HCT116 (cell line): Measurements from ENCODE around the gene LNPK. TPM values are rescaled to one million over a fixed set of nuclear protein-coding genes. Genes with fewer than 3 reads are reported as not detected.

Experiments used
- ATAC-seq: fragments of 200-7000 bp; cut with Tn5 transposase; 2 replicates; pipeline ENCODE4 v1.9.1; 2020; ENCODE audit warnings: mild to moderate bottlenecking, moderate library complexity
- BruUV-seq: library from RNA; stranded (reverse); fragments of 400-500 nt; replicated peaks from 2 replicates; lab custom pipeline; 2021; lab: Mats Ljungman, UMichigan
- CTCF ChIA-PET: fragments of 300-600 bp; sonication (Branson Sonifier 250); formaldehyde crosslinking; loops from one replicate; lab custom pipeline; 2021; ENCODE audit warnings: antibody characterized with exemption; lab: Charles Lee
- POLR2A ChIA-PET: fragments of 300-600, 350-600 bp; sonication (Branson Sonifier 250); formaldehyde crosslinking; loops from one replicate; lab custom pipeline; 2021; ENCODE audit warnings: antibody characterized with exemption; lab: Charles Lee
- RAD21 ChIA-PET, 2 experiments: fragments of 300-600 bp; sonication (Branson Sonifier 250); formaldehyde crosslinking; loops; one replicate each; lab custom pipeline; 2023; ENCODE audit warnings: low total read pairs in 2 of 2; ENCODE audit not compliant: uncharacterized antibody in 2 of 2, unreplicated experiment in 2 of 2, low non-redundant PET in 1 of 2; lab: Charles Lee
- DNase-seq: peaks from one replicate; pipeline ENCODE4 v3.0.0-alpha.2; 2010; ENCODE audit warnings: low read depth, low spot score
- H2AFZ ChIP-seq: fragments of 200-600 bp; shearing (Covaris generic), sonication (generic); 2 replicates; pipeline ENCODE4 v1.6.1; 2017; ENCODE audit warnings: low read depth, mixed run types, mixed read lengths, antibody characterized with exemption, low read length; ENCODE audit not compliant: poor library complexity, severe bottlenecking
- H3K27ac ChIP-seq: 2 replicates; pipeline ENCODE4 v1.5.1; 2012; ENCODE audit warnings: low read depth, low read length
- H3K27me3 ChIP-seq: fragments of 200-600 bp; sonication (generic); 2 replicates; pipeline ENCODE4 v1.6.1; 2016; ENCODE audit warnings: mixed run types, low read length, mixed read lengths; ENCODE audit not compliant: insufficient read depth
- H3K36me3 ChIP-seq, 2 experiments: fragments of 200-500 bp in 1 of 2; fragments of 200-600 bp in 1 of 2; sonication (Bioruptor generic) in 1 of 2; sonication (generic) in 1 of 2; 2 replicates each; pipeline versions ENCODE4 v1.5.1 to v1.6.1; 2014 to 2016; ENCODE audit warnings: low read length in 2 of 2, inconsistent platforms in 1 of 2, mixed read lengths in 1 of 2, mixed run types in 1 of 2; ENCODE audit not compliant: insufficient read depth in 2 of 2, control insufficient read depth in 1 of 2
- H3K4me1 ChIP-seq, 2 experiments: fragments of 200-600 bp in 1 of 2; sonication (generic) in 1 of 2; 2 replicates each; pipeline versions ENCODE4 v1.5.1 to v1.6.1; 2012 to 2017; ENCODE audit warnings: low read length in 2 of 2, inconsistent platforms in 1 of 2, mild to moderate bottlenecking in 1 of 2, mixed read lengths in 1 of 2, mixed run types in 1 of 2, moderate library complexity in 1 of 2; ENCODE audit not compliant: insufficient read depth in 2 of 2, control insufficient read depth in 1 of 2
- H3K4me2 ChIP-seq: fragments of 200-600 bp; sonication (generic); 2 replicates; pipeline ENCODE4 v1.6.1; 2017; ENCODE audit warnings: mixed run types, low read length, mixed read lengths
- H3K4me3 ChIP-seq, 2 experiments: fragments of 200-600 bp in 1 of 2; sonication (generic) in 1 of 2; replicated peaks in 1 of 2; 2 replicates each; pipeline ENCODE4 v1.5.1; 2011 to 2016; ENCODE audit warnings: low read length in 2 of 2, control low read depth in 1 of 2, low read depth in 1 of 2, mild to moderate bottlenecking in 1 of 2, mixed read lengths in 1 of 2, mixed run types in 1 of 2
- H3K79me2 ChIP-seq: fragments of 200-600 bp; sonication (generic); 2 replicates; pipeline ENCODE4 v1.6.1; 2017; ENCODE audit warnings: mild to moderate bottlenecking, mixed run types, low read length, moderate library complexity, mixed read lengths; ENCODE audit not compliant: insufficient read depth
- H3K9ac ChIP-seq: fragments of 200-600 bp; sonication (generic); 2 replicates; pipeline ENCODE4 v1.6.1; 2016; ENCODE audit warnings: low read length, mixed read lengths
- H3K9me2 ChIP-seq: fragments of 200-600 bp; sonication (generic), shearing (Covaris generic); 2 replicates; pipeline ENCODE4 v1.6.1; 2017; ENCODE audit warnings: mixed run types, mild to moderate bottlenecking, moderate library complexity; ENCODE audit not compliant: insufficient read depth
- H3K9me3 ChIP-seq, 2 experiments: fragments of 200-500 bp in 1 of 2; fragments of 200-600 bp in 1 of 2; sonication (Bioruptor generic) in 1 of 2; sonication (generic) in 1 of 2; 2 replicates each; pipeline ENCODE4 v1.6.1; 2014 to 2017; ENCODE audit warnings: low read length in 2 of 2, mixed read lengths in 2 of 2, inconsistent platforms in 1 of 2, low read depth in 1 of 2, mild to moderate bottlenecking in 1 of 2, mixed run types in 1 of 2, moderate library complexity in 1 of 2; ENCODE audit not compliant: control insufficient read depth in 1 of 2, insufficient read depth in 1 of 2
- H4K20me1 ChIP-seq: fragments of 200-600 bp; sonication (generic), shearing (Covaris generic); 2 replicates; pipeline ENCODE4 v1.6.1; 2017; ENCODE audit warnings: mixed run types, mild to moderate bottlenecking, moderate library complexity; ENCODE audit not compliant: insufficient read depth
- CBX3 ChIP-seq: IDR thresholded peaks from 2 replicates; pipeline ENCODE4 v1.6.1; 2012; ENCODE audit warnings: low read depth
- CTCF ChIP-seq, 3 experiments: fragments of 200-600 bp in 1 of 3; sonication (generic) in 1 of 3; IDR thresholded peaks in 2 of 3; conservative IDR thresholded peaks in 1 of 3; 2 replicates each; pipeline ENCODE4 v1.5.1; 2012 to 2017; ENCODE audit warnings: low read depth in 2 of 3, low read length in 2 of 3, antibody characterized with exemption in 1 of 3, borderline replicate concordance in 1 of 3, control low read depth in 1 of 3, mild to moderate bottlenecking in 1 of 3, mixed read lengths in 1 of 3, mixed run types in 1 of 3, moderate library complexity in 1 of 3; ENCODE audit not compliant: insufficient read depth in 1 of 3
- EGR1 ChIP-seq: IDR thresholded peaks from 2 replicates; pipeline ENCODE4 v1.6.1; 2012; ENCODE audit warnings: low read depth
- FOSL1 ChIP-seq: IDR thresholded peaks from 2 replicates; pipeline ENCODE4 v1.6.1; 2012; ENCODE audit warnings: low read depth
- POLR2AphosphoS5 ChIP-seq: IDR thresholded peaks from 2 replicates; pipeline ENCODE4 v1.6.1; 2011; ENCODE audit warnings: mild to moderate bottlenecking, low read depth, low read length, moderate library complexity
- RAD21 ChIP-seq: IDR thresholded peaks from 2 replicates; pipeline ENCODE4 v1.6.1; 2012; ENCODE audit warnings: low read depth, mild to moderate bottlenecking
- REST ChIP-seq: IDR thresholded peaks from 2 replicates; pipeline ENCODE4 v1.6.1; 2012; ENCODE audit warnings: low read depth
- SRF ChIP-seq: IDR thresholded peaks from 2 replicates; pipeline ENCODE4 v1.6.1; 2012; ENCODE audit warnings: low read depth
- YY1 ChIP-seq: IDR thresholded peaks from 2 replicates; pipeline ENCODE4 v1.6.1; 2011; ENCODE audit warnings: low read length, low read depth, moderate library complexity, mild to moderate bottlenecking; ENCODE audit not compliant: insufficient replicate concordance; ENCODE audit errors: extremely low read depth
- ZBTB33 ChIP-seq: IDR thresholded peaks from 2 replicates; pipeline ENCODE4 v1.6.1; 2011; ENCODE audit warnings: mild to moderate bottlenecking, low read length, moderate library complexity; ENCODE audit not compliant: insufficient replicate concordance; ENCODE audit errors: extremely low read depth
- ZFX ChIP-seq: fragments of 450-650 bp; IDR thresholded peaks from 2 replicates; pipeline ENCODE4 v1.6.1; 2017
- intact Hi-C: fragments of 100-400 bp; cut with micrococcal nuclease; formaldehyde crosslinking; loops from 2 replicates; pipeline ENCODE4 v1.10.0; 2022
- total RNA-seq: library from RNA; stranded (reverse); gene quantifications from one replicate; pipeline ENCODE4 v1.2.1, GENCODE V29; 2021; ENCODE audit not compliant: unreplicated experiment

The LNPK gene
- total RNA-seq, 1 experiment from 2014 or later, result 22.3 TPM

GRCh38 chr2:175999283-175999819, 2.7 kb downstream of the LNPK start:
- Histone ChIP-seq H3K36me3 (no peaks in the 10 kb centered on the region), H3K4me3 (no peak overlapping the region), H3K9ac (no peak overlapping the region), H4K20me1 (no peaks in the 10 kb centered on the region), H3K9me2 (no peaks in the 10 kb centered on the region), H3K4me1 (peaks cover 6 to 13% of the 10 kb centered on the region in 2 experiments; a peak in 3 of 4 replicates), H3K9me3 (no peaks in the 10 kb centered on the region), H3K79me2 (peaks cover 30% of the 10 kb centered on the region), H3K4me2 (no peak overlapping the region), H3K27me3 (no peaks in the 10 kb centered on the region), H2AFZ (no peak overlapping the region), H3K27ac (no peak overlapping the region)
- intact Hi-C loops, result no loop called here
- no peak for DNase-seq
- ATAC-seq, result no peak
- TF ChIP-seq REST, result no peak
- no peak for TF ChIP-seq ZFX
- TF ChIP-seq CTCF (IDR thresholded peaks at IDR 0.05 in 2 of 3, conservative IDR thresholded peaks at IDR 0.05 in 1 of 3; ENCODE audit: borderline replicate concordance in 1 of 3, insufficient read depth in 1 of 3, low read depth in 2 of 3, low read length in 2 of 3), result no peak
- TF ChIP-seq CBX3, result no peak
- TF ChIP-seq YY1, result no peak
- no peak for TF ChIP-seq FOSL1
- TF ChIP-seq POLR2AphosphoS5, result no peak
- TF ChIP-seq RAD21, result no peak
- TF ChIP-seq SRF, result no peak
- TF ChIP-seq EGR1, result no peak
- TF ChIP-seq ZBTB33, result no peak
- RAD21 ChIA-PET, result interaction anchor here in 1 of 2 experiments (0.6 kb wide), 1 partner anchor 197 kb away, joined by 3 read pairs; no protein-coding TSS in a partner anchor
- CTCF ChIA-PET, result no interaction called here
- POLR2A ChIA-PET, result no interaction called here
- BruUV-seq, result no TSS peak
